Upper lobe of right lung (tissue), 1 donor: ENCODE measurements around the gene CHRM5. TPM values are rescaled to one million over a fixed set of nuclear protein-coding genes. Genes with fewer than 3 reads are reported as not detected.
"Not testable (repeated sequence)": the region's sequence is repeated elsewhere in the genome, so short reads cannot be mapped to it uniquely, and the experiment has no call there.

Experiments
- ATAC-seq: fragments of 200-7000 bp; cut with Tn5 transposase; one replicate; pipeline ENCODE4 v1.9.1; 2020; ENCODE audit warnings: mild to moderate bottlenecking, moderate library complexity
- DNase-seq: peaks from one replicate; pipeline ENCODE4 v3.0.0-alpha.2; 2020
- H3K27ac ChIP-seq: fragments of 200-600 bp; one replicate; pipeline ENCODE4 v1.8.0; 2022
- H3K27me3 ChIP-seq: fragments of 200-600 bp; one replicate; pipeline ENCODE4 v1.8.0; 2022; ENCODE audit warnings: mild to moderate bottlenecking
- H3K36me3 ChIP-seq: fragments of 200-600 bp; one replicate; pipeline ENCODE4 v1.8.0; 2022
- H3K4me1 ChIP-seq: fragments of 200-600 bp; one replicate; pipeline ENCODE4 v1.8.0; 2022
- H3K4me3 ChIP-seq: fragments of 200-600 bp; one replicate; pipeline ENCODE4 v1.8.0; 2022; ENCODE audit warnings: mild to moderate bottlenecking
- H3K9me3 ChIP-seq: fragments of 200-600 bp; one replicate; pipeline ENCODE4 v1.8.0; 2022
- intact Hi-C: fragments of 100-400 bp; cut with DNase I; formaldehyde crosslinking; loops from one replicate; pipeline ENCODE4 v1.11.0; 2022
- total RNA-seq: library from RNA; stranded (reverse); fragmentation: NEBNext Ultra II Directional; extraction: Animal tissue kit (Norgen Biotek cat#: 25700); gene quantifications from one replicate; pipeline ENCODE4 v1.2.1, GENCODE V29; 2021
- TF ChIP-seq, protein P1 (sequence below): fragments of 200-600 bp; IDR thresholded peaks from one replicate; pipeline ENCODE4 v1.8.0; 2022; ENCODE audit warnings: antibody characterized with exemption
- donor health status: DM: no; HTN: yes; CAD: no; lungs with severe emphysema.

The CHRM5 gene
- total RNA-seq, 1 donor from 2014 or later = not detected

DNA sequence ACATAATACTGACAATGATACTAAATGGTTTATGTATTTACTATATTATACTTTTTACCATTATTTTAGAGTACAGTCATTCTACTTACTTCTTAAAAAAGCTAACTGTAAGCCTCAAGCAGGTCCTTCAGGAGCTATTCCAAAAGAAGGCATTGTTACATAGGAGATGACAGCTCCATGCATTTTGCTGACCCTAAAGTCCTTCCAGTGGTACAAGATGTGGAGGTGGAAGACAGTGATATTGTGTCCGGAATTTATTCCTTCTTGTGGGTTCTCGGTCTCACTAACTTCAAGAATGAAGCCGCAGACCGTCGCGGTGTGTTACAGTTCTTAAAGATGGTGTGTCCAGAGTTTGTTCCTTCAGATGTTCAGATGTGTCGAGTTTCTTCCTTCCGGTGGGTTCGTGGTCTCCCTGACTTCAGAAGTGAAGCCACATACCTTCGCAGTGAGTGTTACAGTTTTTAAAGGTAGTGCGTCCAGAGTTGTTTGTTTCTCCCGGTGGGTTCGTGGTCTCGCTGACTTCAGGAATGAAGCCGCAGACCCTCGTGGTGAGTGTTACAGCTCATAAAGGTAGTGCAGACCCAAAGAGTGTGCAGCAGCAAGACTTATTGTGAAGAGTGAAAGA is 49.8 kb downstream of the CHRM5 start:
- no peaks in the 10 kb centered on the region for H3K27me3 ChIP-seq
- no peaks in the 10 kb centered on the region for H3K9me3 ChIP-seq
- H3K4me3 ChIP-seq = no peak overlapping the region
- DNase-seq (no peak), ATAC-seq (no peak)
- TF ChIP-seq, protein P1, sequence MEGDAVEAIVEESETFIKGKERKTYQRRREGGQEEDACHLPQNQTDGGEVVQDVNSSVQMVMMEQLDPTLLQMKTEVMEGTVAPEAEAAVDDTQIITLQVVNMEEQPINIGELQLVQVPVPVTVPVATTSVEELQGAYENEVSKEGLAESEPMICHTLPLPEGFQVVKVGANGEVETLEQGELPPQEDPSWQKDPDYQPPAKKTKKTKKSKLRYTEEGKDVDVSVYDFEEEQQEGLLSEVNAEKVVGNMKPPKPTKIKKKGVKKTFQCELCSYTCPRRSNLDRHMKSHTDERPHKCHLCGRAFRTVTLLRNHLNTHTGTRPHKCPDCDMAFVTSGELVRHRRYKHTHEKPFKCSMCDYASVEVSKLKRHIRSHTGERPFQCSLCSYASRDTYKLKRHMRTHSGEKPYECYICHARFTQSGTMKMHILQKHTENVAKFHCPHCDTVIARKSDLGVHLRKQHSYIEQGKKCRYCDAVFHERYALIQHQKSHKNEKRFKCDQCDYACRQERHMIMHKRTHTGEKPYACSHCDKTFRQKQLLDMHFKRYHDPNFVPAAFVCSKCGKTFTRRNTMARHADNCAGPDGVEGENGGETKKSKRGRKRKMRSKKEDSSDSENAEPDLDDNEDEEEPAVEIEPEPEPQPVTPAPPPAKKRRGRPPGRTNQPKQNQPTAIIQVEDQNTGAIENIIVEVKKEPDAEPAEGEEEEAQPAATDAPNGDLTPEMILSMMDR = no peak
- no peaks in the 10 kb centered on the region for H3K4me1 ChIP-seq
- H3K27ac ChIP-seq = no peak overlapping the region
- no peaks in the 10 kb centered on the region for H3K36me3 ChIP-seq
- intact Hi-C loops = no loop called here

DNA sequence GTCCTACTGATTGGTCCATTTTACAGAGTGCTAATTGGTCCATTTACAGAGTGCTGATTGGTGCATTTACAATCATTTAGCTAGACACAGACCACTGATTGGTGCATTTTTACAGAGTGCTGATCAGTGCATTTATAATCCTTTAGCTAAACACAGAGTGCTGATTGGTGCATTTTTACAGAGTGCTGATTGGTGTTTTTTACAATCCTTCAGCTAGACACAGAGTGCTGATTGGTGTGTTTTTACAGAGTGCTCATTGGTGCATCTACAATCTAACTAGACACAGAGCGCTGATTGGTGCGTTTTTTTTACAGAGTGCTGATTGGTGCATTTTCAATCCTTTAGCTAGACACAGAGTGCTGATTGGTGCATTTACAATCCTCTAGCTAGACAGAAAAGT is 50.4 kb downstream of the CHRM5 start:
- intact Hi-C loops = not testable (repeated sequence)

GRCh38 chr15:34019369-34019990 is 51.2 kb downstream of the CHRM5 start:
- Histone ChIP-seq H3K27ac (no peak overlapping the region), H3K27me3 (no peaks in the 10 kb centered on the region), H3K4me1 (no peaks in the 10 kb centered on the region), H3K9me3 (no peaks in the 10 kb centered on the region), H3K4me3 (no peak overlapping the region), H3K36me3 (no peaks in the 10 kb centered on the region)
- TF ChIP-seq, protein P1 = no peak
- DNase-seq = no peak
- ATAC-seq = no peak
- intact Hi-C loops = no loop called here

More for the DNA sequence above, 50.4 kb downstream of the CHRM5 start:
- ATAC-seq, H3K9me3 ChIP-seq, H3K27me3 ChIP-seq, H3K4me3 ChIP-seq, H3K27ac ChIP-seq, H3K4me1 ChIP-seq, DNase-seq, H3K36me3 ChIP-seq: not testable (repeated sequence)

GRCh38 chr15:34023907-34024306 is 55.6 kb downstream of the CHRM5 start:
- TF ChIP-seq, protein P1 = no peak
- Histone ChIP-seq H3K4me1 (no peaks in the 10 kb centered on the region), H3K27me3 (no peaks in the 10 kb centered on the region), H3K27ac (no peak overlapping the region), H3K9me3 (no peaks in the 10 kb centered on the region), H3K36me3 (no peaks in the 10 kb centered on the region), H3K4me3 (no peak overlapping the region)
- DNase-seq (no peak), ATAC-seq (no peak)
- intact Hi-C loops = no loop called here

DNA sequence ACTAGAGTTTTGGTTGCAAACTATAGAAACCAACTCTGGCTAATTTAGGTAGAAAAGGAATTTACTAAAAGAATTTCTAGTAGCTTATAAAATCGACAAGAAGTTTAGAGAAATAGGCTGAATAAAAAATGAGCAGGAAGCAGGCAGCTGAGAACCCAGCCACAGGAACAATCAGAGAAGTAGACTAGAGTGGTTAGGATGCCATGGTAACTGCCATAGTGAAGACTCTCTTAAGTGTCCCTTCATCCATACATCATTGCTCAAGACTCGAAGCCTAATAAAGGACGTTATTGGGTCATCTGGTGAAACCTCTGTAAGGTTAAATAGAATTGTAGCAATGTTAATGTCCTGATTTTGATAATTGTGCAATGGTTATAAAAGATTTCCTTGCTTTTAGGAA is 57.0 kb downstream of the CHRM5 start:
- ATAC-seq = no peak
- H3K36me3 ChIP-seq = no peaks in the 10 kb centered on the region
- intact Hi-C loops = no loop called here
- TF ChIP-seq, protein P1 = no peak
- no peak overlapping the region for H3K4me3 ChIP-seq
- no peak overlapping the region for H3K27ac ChIP-seq
- H3K4me1 ChIP-seq = no peaks in the 10 kb centered on the region
- DNase-seq = no peak
- H3K27me3 ChIP-seq = no peaks in the 10 kb centered on the region
- H3K9me3 ChIP-seq = no peaks in the 10 kb centered on the region

GRCh38 chr15:34027606-34028005 is 59.3 kb downstream of the CHRM5 start:
- H3K9me3 ChIP-seq = no peaks in the 10 kb centered on the region
- intact Hi-C loops = no loop called here
- H3K27ac ChIP-seq = no peak overlapping the region
- no peak overlapping the region for H3K4me3 ChIP-seq
- no peaks in the 10 kb centered on the region for H3K27me3 ChIP-seq
- no peaks in the 10 kb centered on the region for H3K36me3 ChIP-seq
- no peaks in the 10 kb centered on the region for H3K4me1 ChIP-seq
- TF ChIP-seq, protein P1 = no peak
- DNase-seq (no peak), ATAC-seq (no peak)
